ENCODE measurements around the gene PRKCE.
"Not testable (repeated sequence)": the region's sequence is repeated elsewhere in the genome, so short reads cannot be mapped to it uniquely, and the experiment has no call there.

Gene PRKCE

GRCh38 chr2:45843136-45843535, 191.7 kb downstream of the PRKCE start:
- no peak for DNase-seq

- no peak for DNase-seq
These were observed 193.5 kb downstream of the PRKCE start for GRCh38 chr2:45844796-45845457.

GRCh38 chr2:45845566-45845965, 194.1 kb downstream of the PRKCE start:
- DNase-seq, result no peak

GRCh38 chr2:45849491-45850283, 198.2 kb downstream of the PRKCE start:
- DNase-seq, result no peak

- DNase-seq, result no peak
These were observed 199.1 kb downstream of the PRKCE start for GRCh38 chr2:45850558-45850957.

GRCh38 chr2:45851111-45851510, 199.6 kb downstream of the PRKCE start:
- DNase-seq, result no peak

GRCh38 chr2:45851576-45852304, 200.3 kb downstream of the PRKCE start:
- DNase-seq, result no peak

GRCh38 chr2:45852450-45853150, 201.1 kb downstream of the PRKCE start:
- DNase-seq, result no peak

- DNase-seq, result no peak
These were observed 203.9 kb downstream of the PRKCE start for GRCh38 chr2:45855374-45855773.

GRCh38 chr2:45856391-45857274, 205.2 kb downstream of the PRKCE start:
- DNase-seq, result no peak

GRCh38 chr2:45857275-45857609, 205.8 kb downstream of the PRKCE start:
- DNase-seq, result no peak

GRCh38 chr2:45857867-45858520, 206.5 kb downstream of the PRKCE start:
- DNase-seq, result no peak

- not testable (repeated sequence) for DNase-seq
These were observed 207.4 kb downstream of the PRKCE start for GRCh38 chr2:45858872-45859271.

GRCh38 chr2:45859682-45860081, 208.2 kb downstream of the PRKCE start:
- DNase-seq, result no peak

- DNase-seq, result no peak
These were observed 209.0 kb downstream of the PRKCE start for GRCh38 chr2:45860136-45861121.

- no peak for DNase-seq
These were observed 211.4 kb downstream of the PRKCE start for GRCh38 chr2:45862843-45863242.

GRCh38 chr2:45864121-45864520, 212.6 kb downstream of the PRKCE start:
- no peak for DNase-seq

- DNase-seq, result no peak
These were observed 215.9 kb downstream of the PRKCE start for GRCh38 chr2:45867349-45867748.

GRCh38 chr2:45867800-45868199, 216.3 kb downstream of the PRKCE start:
- DNase-seq, result no peak

- DNase-seq, result no peak
These were observed 217.7 kb downstream of the PRKCE start for GRCh38 chr2:45869165-45869501.
